GM12878 (cell line): Measurements from ENCODE around the gene EBF3. TPM values are rescaled to one million over a fixed set of nuclear protein-coding genes. Genes with fewer than 3 reads are reported as not detected.

ENCODE experiments used
- ATAC-seq: fragments of 200-7000 bp; cut with Tn5 transposase; 3 replicates; pipeline ENCODE4 v1.9.1; 2020; ENCODE audit warnings: mild to moderate bottlenecking, moderate library complexity
- BruUV-seq: library from RNA; stranded (reverse); fragments of 400-500 nt; replicated peaks from 2 replicates; lab custom pipeline; 2021; lab: Mats Ljungman, UMichigan
- CTCF ChIA-PET: fragments of 300-600 bp; sonication (Branson Sonifier 250); formaldehyde crosslinking; extraction: SDS; loops from one replicate; lab custom pipeline; 2021; ENCODE audit warnings: inconsistent platforms; lab: Yijun Ruan, JAX
- POLR2A ChIA-PET: fragments of 350-600 bp; formaldehyde crosslinking; extraction: SDS; loops from one replicate; lab custom pipeline; 2021; ENCODE audit warnings: inconsistent platforms; lab: Charles Lee
- RAD21 ChIA-PET: fragments of 300-600 bp; sonication (Branson Sonifier 250); formaldehyde crosslinking; loops from one replicate; lab custom pipeline; 2023; ENCODE audit warnings: antibody characterized with exemption; ENCODE audit not compliant: unreplicated experiment; lab: Charles Lee
- SMC1A ChIA-PET: fragments of 300-600 bp; sonication (Branson Sonifier 250); formaldehyde crosslinking; loops from one replicate; lab custom pipeline; 2023; ENCODE audit not compliant: unreplicated experiment, uncharacterized antibody; lab: Charles Lee
- DNase-seq: peaks from one replicate; pipeline ENCODE4 v3.0.0-alpha.2; 2011; ENCODE audit warnings: low read depth, low spot score
- FAIRE-seq: peaks from 3 replicates; lab custom pipeline; 2011; peaks lifted over from hg19 to GRCh38; lab: Jason Lieb, UNC
- H2AFZ ChIP-seq: 2 replicates; pipeline ENCODE4 v1.6.0; 2011; ENCODE audit warnings: low read depth, low read length, control low read depth; ENCODE audit not compliant: control insufficient read depth
- H3K27ac ChIP-seq: 2 replicates; pipeline ENCODE4 v1.5.1; 2011; ENCODE audit warnings: control low read depth; ENCODE audit not compliant: control insufficient read depth, insufficient read depth
- H3K27me3 ChIP-seq, 2 experiments: replicated peaks in 1 of 2; 2 replicates each; pipeline versions ENCODE4 v1.6.0 to v1.6.1; 2011; ENCODE audit warnings: low read length in 1 of 2; ENCODE audit not compliant: control insufficient read depth in 2 of 2, insufficient read depth in 2 of 2
- H3K36me3 ChIP-seq, 2 experiments: 2 replicates each; pipeline ENCODE4 v1.5.1; 2011; ENCODE audit warnings: low read length in 1 of 2; ENCODE audit not compliant: control insufficient read depth in 2 of 2, insufficient read depth in 2 of 2
- H3K4me1 ChIP-seq: 2 replicates; pipeline ENCODE4 v1.6.1; 2011; ENCODE audit warnings: mild to moderate bottlenecking, low read length, moderate library complexity, mixed read lengths; ENCODE audit not compliant: control insufficient read depth, insufficient read depth
- H3K4me2 ChIP-seq: 2 replicates; pipeline ENCODE4 v1.6.0; 2011; ENCODE audit warnings: control low read depth; ENCODE audit not compliant: control insufficient read depth, insufficient read depth
- H3K4me3 ChIP-seq: fragments of 200-600 bp; sonication (generic); 2 replicates; pipeline ENCODE4 v1.5.1; 2016
- H3K79me2 ChIP-seq: 2 replicates; pipeline ENCODE4 v1.6.0; 2011; ENCODE audit warnings: low read length; ENCODE audit not compliant: control insufficient read depth, insufficient read depth
- H3K9ac ChIP-seq: 2 replicates; pipeline ENCODE4 v1.8.0; 2011; ENCODE audit warnings: low read length, control low read depth, mixed read lengths; ENCODE audit not compliant: control insufficient read depth, insufficient read depth
- H3K9me3 ChIP-seq: replicated peaks from 3 replicates; pipeline ENCODE4 v1.5.1; 2011; ENCODE audit warnings: mild to moderate bottlenecking, low read length; ENCODE audit not compliant: control insufficient read depth, insufficient read depth
- H4K20me1 ChIP-seq: 2 replicates; pipeline ENCODE4 v1.6.0; 2011; ENCODE audit not compliant: control insufficient read depth, insufficient read depth
- HDAC2 ChIP-seq: fragments of 200-600 bp; sonication (generic); IDR thresholded peaks from 2 replicates; pipeline ENCODE4 v1.6.1; 2017
- HDGF ChIP-seq: fragments of 450-650 bp; IDR thresholded peaks from 2 replicates; pipeline ENCODE4 v1.6.1; 2016; ENCODE audit warnings: antibody characterized with exemption
- NFXL1 ChIP-seq: fragments of 450-650 bp; IDR thresholded peaks from 2 replicates; pipeline ENCODE4 v1.6.1; 2017; ENCODE audit warnings: antibody characterized with exemption, mild to moderate bottlenecking, borderline replicate concordance
- ZZZ3 ChIP-seq: IDR thresholded peaks from 2 replicates; pipeline ENCODE4 v1.6.1; 2011; ENCODE audit warnings: low read depth; ENCODE audit not compliant: control insufficient read depth, insufficient read length
- WGBS: methylation state at CpG from one replicate; pipeline ENCODE4 v1.1.6; 2016; ENCODE audit warnings: low lambda C conversion rate; ENCODE audit not compliant: insufficient replicate concordance, insufficient coverage; ENCODE audit errors: missing lambda C conversion rate; 5-methylcytosine and 5-hydroxymethylcytosine counted together
- in situ Hi-C: fragments of 300-500 bp; cut with MboI; formaldehyde crosslinking; loops from 9 replicates; pipeline ENCODE4 v1.14.3; 2018; ENCODE audit warnings: mixed read lengths
- intact Hi-C: fragments of 100-400 bp; cut with micrococcal nuclease; formaldehyde crosslinking; loops from one replicate; pipeline ENCODE4 v1.14.2; 2022; ENCODE audit not compliant: unreplicated experiment
- polyA plus RNA-seq, 11 experiments: library from polyadenylated mRNA; depleted of rRNA in 4 of 11; unstranded in 6 of 11; stranded (reverse) in 5 of 11; fragments of >200 nt; fragmentation: Nextera tagmentation in 4 of 11; fragmentation: Illumina TruSeq in 1 of 11; extraction: Ambion mirVana in 4 of 11; extraction: Trizol in 1 of 11; gene quantifications; 1 replicate in 1 of 11; 2 replicates in 10 of 11; pipeline versions ENCODE4 v1.2.1 to v1.2.3, GENCODE V29; 2011 to 2016; ENCODE audit warnings: inconsistent platforms in 2 of 11, missing spikeins in 2 of 11, low read depth in 1 of 11
- total RNA-seq, 4 experiments: library from RNA; depleted of rRNA in 3 of 4; stranded (reverse); fragments of >200 nt in 3 of 4; fragmentation: Illumina TruSeq in 1 of 4; extraction: Trizol in 1 of 4; gene quantifications; 2 replicates each; pipeline versions ENCODE4 v1.2.1 to v1.2.3, GENCODE V29; 2013 to 2021
- TF ChIP-seq, protein P1 (sequence below): fragments of 450-650 bp; IDR thresholded peaks from 2 replicates; pipeline ENCODE4 v1.6.1; 2016; ENCODE audit warnings: mild to moderate bottlenecking

EBF3 gene
- total and polyA plus RNA-seq, 10 of the 15 experiments (the other 5 are each of a cell fraction or from before 2014, with no cell fraction given), result not detected

DNA sequence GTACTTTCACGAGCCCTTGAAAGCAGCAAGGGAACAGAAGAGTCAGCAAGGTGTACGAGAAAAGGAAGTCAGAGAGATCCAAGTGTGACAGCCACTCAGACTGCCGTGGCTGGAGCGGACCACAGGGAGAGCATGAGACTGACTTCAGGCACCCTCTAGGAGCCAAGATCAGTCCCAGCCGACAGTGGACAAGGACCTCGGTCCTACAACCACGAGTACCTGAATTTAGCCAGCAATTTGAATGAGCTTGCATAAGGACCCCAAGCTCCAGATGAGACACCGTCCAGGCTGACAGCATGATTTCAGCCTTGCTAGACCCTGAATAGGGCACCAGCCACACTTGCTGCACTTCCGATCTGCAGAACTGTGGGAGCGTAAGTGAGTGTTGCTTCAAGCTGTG lies 13.7 kb upstream of the EBF3 start (continued):
- TF ChIP-seq, protein P1, sequence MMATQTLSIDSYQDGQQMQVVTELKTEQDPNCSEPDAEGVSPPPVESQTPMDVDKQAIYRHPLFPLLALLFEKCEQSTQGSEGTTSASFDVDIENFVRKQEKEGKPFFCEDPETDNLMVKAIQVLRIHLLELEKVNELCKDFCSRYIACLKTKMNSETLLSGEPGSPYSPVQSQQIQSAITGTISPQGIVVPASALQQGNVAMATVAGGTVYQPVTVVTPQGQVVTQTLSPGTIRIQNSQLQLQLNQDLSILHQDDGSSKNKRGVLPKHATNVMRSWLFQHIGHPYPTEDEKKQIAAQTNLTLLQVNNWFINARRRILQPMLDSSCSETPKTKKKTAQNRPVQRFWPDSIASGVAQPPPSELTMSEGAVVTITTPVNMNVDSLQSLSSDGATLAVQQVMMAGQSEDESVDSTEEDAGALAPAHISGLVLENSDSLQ, result no peak
- TF ChIP-seq, all 136 proteins: peak for 0

DNA sequence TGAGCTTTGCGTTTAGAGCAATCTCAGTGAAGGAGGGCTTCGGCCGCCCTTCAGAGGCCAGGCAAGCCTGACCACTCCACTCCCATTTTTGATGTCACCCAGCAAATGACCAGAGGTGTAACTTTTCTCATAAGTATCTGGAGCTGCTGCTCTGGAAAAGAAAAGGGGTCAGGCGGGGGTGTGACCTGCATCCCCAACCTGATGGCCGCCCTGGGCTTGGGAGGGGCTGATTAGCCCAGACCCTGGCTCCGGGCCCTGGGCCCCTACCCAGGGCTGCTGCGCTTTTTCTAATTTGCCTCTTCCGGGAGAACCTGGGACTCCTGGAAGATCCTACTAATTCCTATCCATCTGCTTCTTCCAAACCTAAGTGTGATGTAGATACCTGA lies 9.6 kb upstream of the EBF3 start:
- DNase-seq (no peak), ATAC-seq (no peak), FAIRE-seq (no peak)
- ChIA-PET CTCF (no interaction called here), SMC1A (no interaction called here), POLR2A (no interaction called here), RAD21 (no interaction called here)
- Histone ChIP-seq H3K36me3 (no peaks in the 10 kb centered on the region), H3K4me3 (no peak overlapping the region), H3K27me3 (peaks cover 3 to 16% of the 10 kb centered on the region in 2 experiments), H3K4me1 (no peaks in the 10 kb centered on the region), H3K27ac (no peak overlapping the region), H2AFZ (no peak overlapping the region), H3K9ac (no peak overlapping the region), H3K79me2 (no peaks in the 10 kb centered on the region), H4K20me1 (no peaks in the 10 kb centered on the region), H3K4me2 (no peak overlapping the region), H3K9me3 (no peaks in the 10 kb centered on the region; the same call in 2 of the 3 replicates)
- in situ Hi-C loops, result no loop called here
- 59% methylated on average over 8 of the region's 8 CpGs for WGBS
- no TSS peak for BruUV-seq
- TF ChIP-seq ZZZ3, result no peak
- no peak for TF ChIP-seq HDGF
- no peak for TF ChIP-seq HDAC2
- no peak for TF ChIP-seq NFXL1
- intact Hi-C loops, result no loop called here
